ENCODE results near the gene PLB1.

DNA sequence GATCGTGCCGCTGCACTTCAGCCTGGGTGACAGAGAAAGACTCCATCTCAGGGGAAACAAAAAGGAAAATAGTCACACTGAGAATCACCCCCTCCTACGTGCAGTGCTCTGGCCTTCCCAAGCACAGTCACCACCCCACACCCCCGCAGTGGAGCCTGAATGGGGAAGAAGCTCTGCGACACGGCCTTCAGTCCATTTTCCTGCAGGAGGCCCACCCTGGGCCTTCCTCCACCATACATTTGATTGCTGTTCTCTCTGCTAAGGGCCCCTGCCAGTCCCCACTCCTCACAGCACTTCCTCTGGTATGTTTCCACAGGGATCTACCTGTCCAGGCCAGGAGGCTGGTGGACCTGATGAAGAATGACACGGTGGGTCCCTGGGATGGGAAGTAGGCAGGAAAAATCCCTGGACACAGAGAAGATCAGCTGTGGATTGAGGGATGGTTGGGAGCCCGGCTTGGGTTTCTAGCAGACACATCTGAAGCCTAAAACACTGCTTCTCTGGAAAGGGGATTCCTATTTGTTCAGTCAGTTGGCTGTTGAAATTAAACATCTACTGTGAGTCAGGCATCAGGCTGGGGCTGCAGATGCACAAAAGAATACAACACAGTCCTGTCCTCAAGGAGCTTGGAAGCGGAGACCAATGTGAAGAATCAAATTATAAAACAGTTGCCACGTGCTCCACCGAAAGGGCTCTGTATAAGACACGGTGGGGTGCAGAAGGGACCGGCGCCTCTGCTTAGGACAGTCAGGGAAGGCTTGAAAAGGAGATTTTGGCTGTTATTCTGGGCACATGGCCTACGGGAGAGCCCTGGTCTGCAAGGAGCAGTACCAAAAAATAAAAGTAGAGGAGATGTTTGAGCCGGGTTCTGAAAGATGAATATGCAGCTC is 82.2 kb downstream of the PLB1 start:
- TF ChIP-seq, protein P1, sequence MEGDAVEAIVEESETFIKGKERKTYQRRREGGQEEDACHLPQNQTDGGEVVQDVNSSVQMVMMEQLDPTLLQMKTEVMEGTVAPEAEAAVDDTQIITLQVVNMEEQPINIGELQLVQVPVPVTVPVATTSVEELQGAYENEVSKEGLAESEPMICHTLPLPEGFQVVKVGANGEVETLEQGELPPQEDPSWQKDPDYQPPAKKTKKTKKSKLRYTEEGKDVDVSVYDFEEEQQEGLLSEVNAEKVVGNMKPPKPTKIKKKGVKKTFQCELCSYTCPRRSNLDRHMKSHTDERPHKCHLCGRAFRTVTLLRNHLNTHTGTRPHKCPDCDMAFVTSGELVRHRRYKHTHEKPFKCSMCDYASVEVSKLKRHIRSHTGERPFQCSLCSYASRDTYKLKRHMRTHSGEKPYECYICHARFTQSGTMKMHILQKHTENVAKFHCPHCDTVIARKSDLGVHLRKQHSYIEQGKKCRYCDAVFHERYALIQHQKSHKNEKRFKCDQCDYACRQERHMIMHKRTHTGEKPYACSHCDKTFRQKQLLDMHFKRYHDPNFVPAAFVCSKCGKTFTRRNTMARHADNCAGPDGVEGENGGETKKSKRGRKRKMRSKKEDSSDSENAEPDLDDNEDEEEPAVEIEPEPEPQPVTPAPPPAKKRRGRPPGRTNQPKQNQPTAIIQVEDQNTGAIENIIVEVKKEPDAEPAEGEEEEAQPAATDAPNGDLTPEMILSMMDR (IDR thresholded peaks at IDR 0.05; ENCODE audit: poor library complexity): no peak
- no peak for TF ChIP-seq EZH2 (IDR thresholded peaks at IDR 0.05; ENCODE audit: borderline replicate concordance)
- no peak for TF ChIP-seq EZH2phosphoT487 (IDR thresholded peaks at IDR 0.05; ENCODE audit: low read depth, severe bottlenecking, unreplicated experiment)
